ENCODE results near the gene MYCBP. TPM values are rescaled to one million over a fixed set of nuclear protein-coding genes. Genes with fewer than 3 reads are reported as not detected.

Gene MYCBP
- total and polyA plus RNA-seq, 2 experiments from 2014 or later = 33.6 to 82.3 TPM

GRCh38 chr1:38831731-38832369 lies 41.3 kb downstream of the MYCBP start:
- no peaks in the 10 kb centered on the region for H3K9me3 Mint-ChIP-seq
- no peak overlapping the region for H3K4me3 Mint-ChIP-seq
- H3K9me2 ChIP-seq (ENCODE audit: insufficient read depth) = no peaks in the 10 kb centered on the region
- H3K27me3 ChIP-seq (ENCODE audit: insufficient read depth) = no peaks in the 10 kb centered on the region
- H3K27me3 Mint-ChIP-seq (ENCODE audit: insufficient read depth, low read depth, poor library complexity) = peaks cover 4% of the 10 kb centered on the region
- no peaks in the 10 kb centered on the region for H4K20me1 ChIP-seq (replicated peaks; ENCODE audit: insufficient read depth)
- no peaks in the 10 kb centered on the region; the same call in 1 of the 2 replicates for H3K4me1 ChIP-seq (ENCODE audit: insufficient read depth)
- no peak for ATAC-seq
- H3K4me3 ChIP-seq = no peak overlapping the region
- no peaks in the 10 kb centered on the region for H3K36me3 ChIP-seq (ENCODE audit: insufficient read depth)
- H3K36me3 Mint-ChIP-seq (ENCODE audit: low read depth) = no peaks in the 10 kb centered on the region
- no peak overlapping the region for H3K27ac ChIP-seq (ENCODE audit: low read depth)
- no peak for DNase-seq (ENCODE audit: low spot score)
- no peak overlapping the region for H2AFZ ChIP-seq
- no peak overlapping the region for H3K27ac Mint-ChIP-seq
- no peaks in the 10 kb centered on the region for H3F3A ChIP-seq (replicated peaks; ENCODE audit: low read depth)
- H3K4me1 Mint-ChIP-seq = peaks cover 5% of the 10 kb centered on the region; the same call in 2 of the 3 replicates
- no peak for TF ChIP-seq ZNF114 (CRISPR knock-in tag; IDR thresholded peaks at IDR 0.05)
- no peak for TF ChIP-seq CREB1 (CRISPR knock-in tag; IDR thresholded peaks at IDR 0.05; ENCODE audit: low read depth)
- TF ChIP-seq EZH2phosphoT487 (IDR thresholded peaks at IDR 0.05; ENCODE audit: unreplicated experiment) = no peak
- no peak for TF ChIP-seq NANOG (IDR thresholded peaks at IDR 0.05; ENCODE audit: borderline replicate concordance)
- no peak for TF ChIP-seq ZNF331 (CRISPR knock-in tag; IDR thresholded peaks at IDR 0.05; ENCODE audit: low read depth)
- TF ChIP-seq, protein P1, sequence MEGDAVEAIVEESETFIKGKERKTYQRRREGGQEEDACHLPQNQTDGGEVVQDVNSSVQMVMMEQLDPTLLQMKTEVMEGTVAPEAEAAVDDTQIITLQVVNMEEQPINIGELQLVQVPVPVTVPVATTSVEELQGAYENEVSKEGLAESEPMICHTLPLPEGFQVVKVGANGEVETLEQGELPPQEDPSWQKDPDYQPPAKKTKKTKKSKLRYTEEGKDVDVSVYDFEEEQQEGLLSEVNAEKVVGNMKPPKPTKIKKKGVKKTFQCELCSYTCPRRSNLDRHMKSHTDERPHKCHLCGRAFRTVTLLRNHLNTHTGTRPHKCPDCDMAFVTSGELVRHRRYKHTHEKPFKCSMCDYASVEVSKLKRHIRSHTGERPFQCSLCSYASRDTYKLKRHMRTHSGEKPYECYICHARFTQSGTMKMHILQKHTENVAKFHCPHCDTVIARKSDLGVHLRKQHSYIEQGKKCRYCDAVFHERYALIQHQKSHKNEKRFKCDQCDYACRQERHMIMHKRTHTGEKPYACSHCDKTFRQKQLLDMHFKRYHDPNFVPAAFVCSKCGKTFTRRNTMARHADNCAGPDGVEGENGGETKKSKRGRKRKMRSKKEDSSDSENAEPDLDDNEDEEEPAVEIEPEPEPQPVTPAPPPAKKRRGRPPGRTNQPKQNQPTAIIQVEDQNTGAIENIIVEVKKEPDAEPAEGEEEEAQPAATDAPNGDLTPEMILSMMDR (conservative IDR thresholded peaks at IDR 0.05; ENCODE audit: low read depth in 2 of 2) = no peak
- TF ChIP-seq, protein P2, sequence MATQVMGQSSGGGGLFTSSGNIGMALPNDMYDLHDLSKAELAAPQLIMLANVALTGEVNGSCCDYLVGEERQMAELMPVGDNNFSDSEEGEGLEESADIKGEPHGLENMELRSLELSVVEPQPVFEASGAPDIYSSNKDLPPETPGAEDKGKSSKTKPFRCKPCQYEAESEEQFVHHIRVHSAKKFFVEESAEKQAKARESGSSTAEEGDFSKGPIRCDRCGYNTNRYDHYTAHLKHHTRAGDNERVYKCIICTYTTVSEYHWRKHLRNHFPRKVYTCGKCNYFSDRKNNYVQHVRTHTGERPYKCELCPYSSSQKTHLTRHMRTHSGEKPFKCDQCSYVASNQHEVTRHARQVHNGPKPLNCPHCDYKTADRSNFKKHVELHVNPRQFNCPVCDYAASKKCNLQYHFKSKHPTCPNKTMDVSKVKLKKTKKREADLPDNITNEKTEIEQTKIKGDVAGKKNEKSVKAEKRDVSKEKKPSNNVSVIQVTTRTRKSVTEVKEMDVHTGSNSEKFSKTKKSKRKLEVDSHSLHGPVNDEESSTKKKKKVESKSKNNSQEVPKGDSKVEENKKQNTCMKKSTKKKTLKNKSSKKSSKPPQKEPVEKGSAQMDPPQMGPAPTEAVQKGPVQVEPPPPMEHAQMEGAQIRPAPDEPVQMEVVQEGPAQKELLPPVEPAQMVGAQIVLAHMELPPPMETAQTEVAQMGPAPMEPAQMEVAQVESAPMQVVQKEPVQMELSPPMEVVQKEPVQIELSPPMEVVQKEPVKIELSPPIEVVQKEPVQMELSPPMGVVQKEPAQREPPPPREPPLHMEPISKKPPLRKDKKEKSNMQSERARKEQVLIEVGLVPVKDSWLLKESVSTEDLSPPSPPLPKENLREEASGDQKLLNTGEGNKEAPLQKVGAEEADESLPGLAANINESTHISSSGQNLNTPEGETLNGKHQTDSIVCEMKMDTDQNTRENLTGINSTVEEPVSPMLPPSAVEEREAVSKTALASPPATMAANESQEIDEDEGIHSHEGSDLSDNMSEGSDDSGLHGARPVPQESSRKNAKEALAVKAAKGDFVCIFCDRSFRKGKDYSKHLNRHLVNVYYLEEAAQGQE (IDR thresholded peaks at IDR 0.05; ENCODE audit: unreplicated experiment) = no peak
- no peak for TF ChIP-seq ETS1 (IDR thresholded peaks at IDR 0.05)
- TF ChIP-seq JUNB (IDR thresholded peaks at IDR 0.05; ENCODE audit: unreplicated experiment) = no peak
- TF ChIP-seq ZNF462 (CRISPR knock-in tag; IDR thresholded peaks at IDR 0.05) = no peak
- TF ChIP-seq POLR2AphosphoS5 (IDR thresholded peaks at IDR 0.05; ENCODE audit: low read depth) = no peak
- no peak for TF ChIP-seq STAT1 (IDR thresholded peaks at IDR 0.05; ENCODE audit: unreplicated experiment)
- TF ChIP-seq EZH2 (IDR thresholded peaks at IDR 0.05; ENCODE audit: low read depth, unreplicated experiment) = no peak
- no peaks in the 10 kb centered on the region for H3K79me2 ChIP-seq (replicated peaks; ENCODE audit: insufficient read depth)
- no peak overlapping the region for H3K4me2 ChIP-seq

Data from GM23338 (cell line).